GM19099 (cell line): ENCODE results near the gene PHF20.

Experiments used
- POLR2A ChIP-seq: IDR thresholded peaks from 3 replicates; pipeline ENCODE4 v1.6.1; 2011; ENCODE audit warnings: low read depth; ENCODE audit not compliant: insufficient read length; ENCODE audit errors: extremely low read depth

The PHF20 gene

DNA sequence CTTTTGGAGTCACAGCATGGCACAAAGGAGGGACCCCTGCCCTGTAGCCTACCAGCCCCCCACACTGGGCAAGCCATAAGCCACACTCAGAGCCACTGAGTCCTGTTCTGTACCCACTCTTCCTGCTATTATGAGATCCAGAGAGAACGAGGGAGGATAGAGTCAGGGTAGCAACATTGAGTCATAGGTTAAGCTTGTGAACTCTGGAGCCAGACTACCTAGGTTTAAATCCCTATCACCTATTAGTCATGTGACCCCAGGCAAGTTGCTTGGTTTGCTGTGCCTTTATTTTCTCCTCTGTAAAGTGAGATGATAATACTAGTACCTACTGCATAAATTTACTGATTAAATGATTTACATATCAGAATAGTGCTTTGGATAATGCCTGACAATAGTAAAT lies 197.1 kb downstream of the PHF20 start:
- no peak for TF ChIP-seq POLR2A

DNA sequence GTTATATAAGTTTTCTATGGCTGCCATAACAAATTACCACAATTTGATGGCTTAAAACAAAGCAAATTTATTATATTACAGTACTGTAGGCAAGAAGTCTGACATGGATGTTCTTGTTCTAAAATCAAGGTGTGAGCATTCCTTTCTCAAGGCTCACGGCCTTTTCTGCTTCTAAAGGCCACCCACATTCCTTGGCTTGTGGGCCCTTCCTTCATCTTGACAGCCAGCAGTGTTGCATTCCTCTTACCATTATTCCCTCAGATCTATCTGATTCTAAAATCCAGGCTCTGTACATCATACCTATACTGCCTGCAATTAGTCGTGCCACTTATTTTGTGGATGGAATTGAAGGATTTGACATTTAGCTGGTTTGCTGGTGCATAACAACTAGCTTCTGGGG lies 200.2 kb downstream of the PHF20 start:
- no peak for TF ChIP-seq POLR2A

DNA sequence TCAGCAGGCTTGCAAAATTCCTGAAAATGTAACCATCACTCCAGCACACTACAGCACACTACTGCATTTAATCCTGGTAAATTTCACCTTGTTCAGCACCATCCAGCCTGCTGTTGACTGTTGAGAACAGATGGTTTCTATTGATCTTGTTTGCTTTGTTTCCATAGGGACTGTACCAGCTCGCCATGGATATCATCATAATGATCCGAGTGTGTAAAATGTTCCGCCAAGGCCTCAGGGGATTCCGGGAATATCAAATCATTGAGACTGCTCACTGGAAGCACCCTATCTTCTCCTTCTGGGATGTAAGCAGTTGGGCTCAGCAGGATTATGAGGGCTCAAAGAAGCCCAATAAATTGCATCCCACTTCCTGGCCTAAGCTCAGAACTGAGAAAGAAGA lies 200.6 kb downstream of the PHF20 start:
- no peak for TF ChIP-seq POLR2A

DNA sequence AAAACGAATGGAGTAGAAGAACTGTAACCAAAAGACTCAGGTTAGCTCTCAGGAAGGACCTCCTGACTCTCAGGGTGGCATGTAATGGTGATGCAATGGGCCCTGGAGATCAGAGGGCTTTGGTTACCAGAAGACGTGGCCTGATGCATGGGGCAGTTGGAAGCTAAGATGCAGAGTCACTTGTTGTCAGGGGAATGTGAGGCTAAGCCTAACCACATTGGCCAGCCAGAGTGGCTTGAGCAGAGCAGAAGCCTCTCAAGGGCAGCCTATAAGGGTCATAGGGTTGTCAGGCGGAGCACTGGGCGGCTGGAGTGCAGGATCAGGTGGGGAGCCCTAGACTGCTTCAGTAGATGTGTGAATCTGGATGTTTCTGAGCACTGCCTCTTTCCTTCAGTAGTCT lies 202.4 kb downstream of the PHF20 start:
- no peak for TF ChIP-seq POLR2A

DNA sequence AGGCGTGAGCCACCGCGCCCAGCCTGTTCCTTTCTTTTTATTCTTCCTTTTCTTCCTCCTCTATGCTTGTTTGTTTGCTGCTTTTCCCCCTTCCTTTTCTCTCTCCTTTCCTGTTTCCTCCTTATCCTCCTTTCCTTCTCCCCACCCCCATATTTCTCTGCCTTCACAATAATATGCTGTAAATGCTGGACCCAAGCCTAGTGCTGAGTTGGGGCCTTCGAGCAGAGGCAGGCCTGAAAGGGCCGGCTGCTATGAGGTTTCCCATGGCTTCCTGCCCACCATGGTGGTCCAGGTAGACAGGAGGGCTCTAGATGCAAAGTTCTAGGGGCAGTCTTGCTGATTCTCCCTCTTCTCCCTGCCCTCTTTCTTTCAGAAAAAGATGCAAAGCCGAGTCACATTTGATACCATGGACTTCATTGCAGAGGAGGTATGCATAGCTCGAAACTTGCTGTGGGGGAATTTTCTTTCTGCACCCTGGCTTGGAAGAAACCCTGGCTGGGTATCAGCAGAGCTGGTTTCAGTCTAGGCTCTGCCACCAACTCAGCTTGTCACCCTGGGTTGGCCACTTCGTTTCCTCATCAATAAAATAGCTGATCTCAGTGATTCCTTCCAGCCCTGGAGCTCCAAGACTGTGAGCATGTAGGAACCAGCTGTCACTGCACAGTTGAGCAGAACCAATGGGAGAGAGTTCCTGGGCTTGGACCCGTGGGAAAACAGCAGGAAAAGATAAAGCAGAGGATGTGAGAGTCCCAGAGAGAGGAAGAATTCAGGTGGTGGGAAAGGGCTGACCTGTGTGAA lies 204.0 kb downstream of the PHF20 start:
- TF ChIP-seq POLR2A, result no peak

DNA sequence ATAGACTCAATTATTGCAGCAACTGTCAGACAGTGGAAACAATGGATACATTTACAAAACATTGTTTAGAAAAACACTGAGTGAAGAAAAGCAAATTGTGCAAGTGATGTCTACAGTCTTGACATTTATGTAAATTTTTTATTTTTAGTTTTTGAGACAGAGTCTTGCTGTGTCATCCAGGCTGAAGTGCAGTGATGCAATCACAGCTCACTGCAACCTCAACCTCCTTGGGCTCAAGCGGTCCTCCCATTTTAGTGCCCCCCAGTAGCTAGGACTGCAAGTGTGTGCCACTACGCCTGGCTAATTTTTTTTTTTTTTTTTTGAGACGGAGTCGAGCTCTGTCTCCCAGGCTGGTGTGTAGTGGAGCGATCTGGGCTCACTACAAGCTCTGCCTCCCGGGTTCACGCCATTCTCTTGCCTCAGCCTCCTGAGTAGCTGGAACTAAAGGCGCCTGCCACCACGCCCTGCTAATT lies 206.3 kb downstream of the PHF20 start:
- no peak for TF ChIP-seq POLR2A

DNA sequence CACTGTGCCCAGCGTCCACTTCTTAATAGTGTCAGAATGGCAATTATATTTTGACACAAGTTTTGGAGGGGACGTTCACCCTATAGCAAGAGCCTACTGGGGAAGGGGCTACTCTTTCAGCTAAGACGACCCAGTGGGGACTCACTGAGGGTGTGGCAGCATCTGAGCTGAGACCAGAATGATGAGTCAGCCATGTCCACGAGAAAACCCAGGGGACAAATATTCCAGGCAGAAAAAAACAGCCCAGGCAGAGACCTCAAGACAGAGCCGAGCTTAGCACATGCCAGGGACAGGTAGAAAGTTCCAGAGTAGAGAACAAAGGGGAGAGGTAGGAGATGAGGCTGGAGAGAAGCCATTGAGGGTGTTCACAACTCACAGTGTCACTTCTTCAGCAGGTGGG lies 207.7 kb downstream of the PHF20 start:
- TF ChIP-seq POLR2A, result no peak

DNA sequence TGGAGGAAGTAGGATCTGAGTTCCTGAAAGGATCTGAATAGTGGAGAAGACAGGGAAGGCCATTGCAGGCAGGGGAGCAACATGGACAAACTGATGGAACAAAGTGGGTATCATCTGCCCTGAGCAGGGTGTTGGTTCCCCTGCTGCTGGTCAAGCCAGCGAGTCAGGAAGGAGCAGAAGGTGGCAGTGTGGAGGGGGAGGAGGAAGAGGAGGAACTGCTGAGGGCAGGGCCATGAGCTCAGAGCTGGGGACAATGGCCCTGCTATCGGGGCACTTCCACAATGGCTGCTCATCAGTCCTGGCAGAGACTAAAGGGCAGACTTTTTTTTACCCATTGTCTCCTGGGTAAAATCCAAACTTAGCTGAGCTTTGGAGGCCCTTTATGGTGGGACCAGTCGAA lies 210.2 kb downstream of the PHF20 start:
- TF ChIP-seq POLR2A, result no peak

DNA sequence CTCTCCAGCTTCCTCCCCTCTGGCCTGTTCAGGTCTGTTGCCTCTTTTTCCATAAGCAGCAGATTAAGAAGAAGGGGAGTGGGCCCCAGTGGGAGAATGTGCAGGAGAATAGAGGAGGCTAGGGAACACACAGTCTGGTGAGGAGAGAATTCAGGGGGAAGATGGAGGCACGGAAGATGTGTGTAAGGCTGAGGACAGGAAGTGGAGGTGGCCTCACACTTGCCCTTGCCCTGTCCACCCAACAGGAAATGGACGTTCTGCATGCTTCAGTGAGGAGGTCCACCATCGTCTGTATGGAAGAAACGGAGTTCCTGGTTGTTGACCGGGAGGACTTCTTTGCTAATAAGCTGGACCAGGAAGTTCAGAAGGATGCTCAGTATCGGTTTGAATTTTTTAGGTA lies 212.6 kb downstream of the PHF20 start:
- TF ChIP-seq POLR2A, result no peak

DNA sequence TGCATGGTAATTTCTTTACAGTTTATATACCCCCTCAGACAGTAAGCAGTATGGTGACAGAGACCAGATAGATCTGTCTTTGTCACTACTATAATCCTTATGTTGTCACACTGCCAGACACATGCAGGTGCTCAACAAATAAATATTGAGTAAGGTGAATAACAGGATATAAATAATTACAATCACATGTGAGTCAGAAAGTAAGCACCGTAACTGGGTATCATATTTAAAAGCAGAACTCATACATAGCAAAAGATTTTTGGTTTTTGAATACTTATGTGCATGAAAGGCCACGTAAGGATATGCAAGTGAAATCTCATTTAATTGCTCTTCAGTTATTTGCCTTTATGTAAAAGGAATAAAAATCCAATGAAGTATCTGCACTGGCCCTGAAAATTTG lies 214.0 kb downstream of the PHF20 start:
- no peak for TF ChIP-seq POLR2A

DNA sequence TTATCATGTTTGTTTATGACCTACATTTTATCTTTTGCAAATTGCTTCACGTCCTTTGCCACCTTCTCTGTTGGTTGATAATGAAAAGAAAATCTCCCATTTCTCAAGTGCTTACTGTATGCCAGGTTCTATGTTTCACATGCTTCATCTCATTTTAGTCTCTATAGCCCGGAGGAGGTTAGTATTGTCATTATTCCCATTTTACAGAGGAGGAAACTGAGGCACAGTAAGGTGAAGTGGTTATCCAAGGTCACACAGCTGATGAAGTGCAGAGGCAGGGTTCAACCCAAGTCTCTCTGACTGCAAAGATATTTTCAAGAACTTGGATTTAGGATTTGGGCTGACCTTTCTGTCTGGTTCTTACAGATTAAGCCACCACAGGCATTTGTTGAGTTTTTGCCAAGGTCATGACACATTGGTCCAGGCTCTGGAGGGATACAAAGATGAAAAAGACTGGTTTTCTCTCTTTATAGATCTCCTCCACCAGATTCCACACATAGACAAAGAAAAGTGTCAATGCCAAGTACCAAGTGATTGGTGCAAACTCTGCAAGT lies 217.2 kb downstream of the PHF20 start:
- TF ChIP-seq POLR2A, result no peak

DNA sequence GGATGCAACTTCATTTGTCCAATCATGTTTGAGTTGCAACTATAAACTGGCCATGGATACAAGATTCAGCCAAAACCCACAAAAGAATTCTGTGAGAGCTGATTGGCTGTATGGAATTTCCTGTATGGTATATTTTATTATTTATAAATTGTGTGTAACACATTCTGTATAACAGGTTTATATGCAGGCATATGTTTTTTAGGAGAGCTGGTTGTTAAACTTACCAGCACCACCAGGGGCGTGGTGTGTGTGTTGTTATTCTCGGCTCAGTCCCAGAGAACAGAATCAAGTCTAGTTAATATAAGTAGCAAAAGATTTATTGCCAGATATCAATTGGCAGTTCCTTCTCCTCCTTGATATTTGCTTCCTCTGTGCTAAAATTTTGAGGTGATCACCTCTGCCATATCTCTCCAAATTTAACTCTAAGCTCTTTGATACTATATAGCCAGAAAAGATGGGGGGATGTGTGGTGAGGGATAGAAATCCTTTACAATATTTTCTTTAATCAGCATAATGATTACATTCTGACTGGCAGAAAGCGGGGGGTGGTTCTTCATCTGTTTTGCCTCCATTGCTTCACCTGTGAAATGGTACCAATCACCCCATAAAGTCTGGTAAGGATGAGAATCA lies 219.4 kb downstream of the PHF20 start:
- no peak for TF ChIP-seq POLR2A

DNA sequence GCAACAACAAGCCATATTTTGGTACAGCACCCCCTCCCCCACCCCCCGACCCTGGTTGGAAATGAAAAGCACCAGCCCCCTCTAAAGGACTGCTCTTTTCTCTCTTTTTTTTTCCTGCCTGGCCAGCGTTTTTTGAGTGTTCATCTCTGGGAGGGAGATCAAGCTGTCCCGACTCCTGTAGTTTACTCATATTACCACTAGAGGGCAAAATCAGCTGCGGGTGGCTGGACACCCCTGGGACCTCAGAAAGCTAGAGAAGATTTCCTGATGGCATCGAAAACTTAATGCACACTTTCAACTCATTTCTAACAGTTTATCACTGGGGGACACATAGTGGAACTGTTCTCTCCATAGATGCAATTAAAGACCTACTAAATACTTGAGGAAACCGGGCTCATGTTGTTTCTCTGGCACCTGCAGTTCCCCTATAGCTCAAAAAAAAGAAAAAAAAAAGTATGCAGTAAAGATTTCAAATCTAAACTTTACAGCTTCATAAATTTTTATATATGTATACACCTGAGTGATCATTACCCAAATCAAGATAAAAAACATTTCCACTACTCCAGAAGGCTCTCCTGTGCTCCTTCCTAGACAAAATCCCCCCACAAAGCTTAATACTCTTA lies 221.0 kb downstream of the PHF20 start:
- TF ChIP-seq POLR2A, result no peak

DNA sequence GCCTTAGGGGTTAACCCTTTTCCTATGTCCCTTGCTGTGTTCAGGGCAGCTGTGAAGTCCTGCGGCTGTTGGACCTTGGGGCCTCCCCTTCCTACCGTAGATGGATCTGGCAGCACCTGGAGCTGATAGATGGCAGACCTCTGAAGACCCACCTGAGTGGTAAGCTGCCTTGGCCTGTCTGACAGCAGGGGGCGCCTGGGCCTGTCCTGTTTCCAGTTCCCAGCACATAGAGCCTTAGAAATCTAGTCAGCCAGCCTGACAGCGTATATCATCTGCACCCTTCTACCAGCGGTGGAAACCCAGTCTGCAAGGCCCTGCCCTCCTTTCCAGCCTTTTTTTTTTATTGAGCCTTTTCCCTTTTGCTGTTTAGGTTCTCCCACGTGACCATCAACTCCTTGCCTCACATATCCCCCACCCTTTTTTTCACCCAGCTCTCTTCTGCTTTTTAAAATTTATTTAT lies 223.2 kb downstream of the PHF20 start:
- TF ChIP-seq POLR2A, result no peak
